Right lobe of liver (tissue), 4 donors: ENCODE measurements around the gene PHETA2.

Source experiments
- POLR2A ChIP-seq: fragments of 450-650 bp; IDR thresholded peaks from one replicate; pipeline ENCODE4 v1.6.1; 2017; ENCODE audit warnings: antibody characterized with exemption, mild to moderate bottlenecking
- TF ChIP-seq, protein P1 (sequence below), 4 donors: fragments of 200-600 bp in 3 of 4; fragments of 450-650 bp in 1 of 4; IDR thresholded peaks; one replicate each; pipeline versions ENCODE4 v1.5.1 to v1.8.0; 2016 to 2022; ENCODE audit warnings: antibody characterized with exemption in 4 of 4, mild to moderate bottlenecking in 2 of 4
- donor health status: DM: no; HTN: no; CAD: no.
- donor health status: DM: no; HTN: no; CAD: no.
- donor health status: DM: no; HTN: yes; CAD: no.

DNA sequence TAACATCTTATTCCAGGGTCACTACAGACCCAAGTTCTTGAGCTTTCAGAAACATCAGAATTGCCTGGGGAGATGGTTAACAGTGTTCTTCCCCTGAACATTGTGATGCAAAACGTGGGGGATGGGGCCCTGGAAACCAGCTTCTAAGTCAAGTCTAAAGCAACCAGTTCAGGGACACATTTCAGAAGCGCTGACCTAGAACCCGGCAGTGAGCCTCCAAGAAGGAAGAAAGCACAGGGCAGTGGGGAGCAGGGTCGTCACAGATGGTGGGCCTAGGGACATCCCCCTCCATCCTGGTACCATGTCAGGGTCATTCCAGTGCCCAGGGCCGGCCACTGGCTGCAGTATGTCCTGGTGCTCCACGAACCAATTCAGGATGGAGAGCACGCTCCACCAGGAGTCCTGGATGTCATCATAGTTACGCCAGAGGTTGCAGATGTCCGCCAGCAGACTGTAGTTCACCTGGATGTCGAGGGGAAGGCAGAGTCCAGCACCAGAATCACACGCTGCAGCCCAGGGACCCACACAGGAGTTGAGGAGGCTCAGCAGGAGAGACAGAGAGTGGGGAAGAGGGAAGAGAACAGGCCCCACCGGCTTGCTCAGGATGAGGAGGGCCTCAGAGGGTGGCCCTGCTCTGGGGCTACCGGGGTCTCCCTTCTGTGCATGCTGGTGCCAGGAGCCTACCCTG is 8.5 kb upstream of the PHETA2 start:
- TF ChIP-seq, protein P1, sequence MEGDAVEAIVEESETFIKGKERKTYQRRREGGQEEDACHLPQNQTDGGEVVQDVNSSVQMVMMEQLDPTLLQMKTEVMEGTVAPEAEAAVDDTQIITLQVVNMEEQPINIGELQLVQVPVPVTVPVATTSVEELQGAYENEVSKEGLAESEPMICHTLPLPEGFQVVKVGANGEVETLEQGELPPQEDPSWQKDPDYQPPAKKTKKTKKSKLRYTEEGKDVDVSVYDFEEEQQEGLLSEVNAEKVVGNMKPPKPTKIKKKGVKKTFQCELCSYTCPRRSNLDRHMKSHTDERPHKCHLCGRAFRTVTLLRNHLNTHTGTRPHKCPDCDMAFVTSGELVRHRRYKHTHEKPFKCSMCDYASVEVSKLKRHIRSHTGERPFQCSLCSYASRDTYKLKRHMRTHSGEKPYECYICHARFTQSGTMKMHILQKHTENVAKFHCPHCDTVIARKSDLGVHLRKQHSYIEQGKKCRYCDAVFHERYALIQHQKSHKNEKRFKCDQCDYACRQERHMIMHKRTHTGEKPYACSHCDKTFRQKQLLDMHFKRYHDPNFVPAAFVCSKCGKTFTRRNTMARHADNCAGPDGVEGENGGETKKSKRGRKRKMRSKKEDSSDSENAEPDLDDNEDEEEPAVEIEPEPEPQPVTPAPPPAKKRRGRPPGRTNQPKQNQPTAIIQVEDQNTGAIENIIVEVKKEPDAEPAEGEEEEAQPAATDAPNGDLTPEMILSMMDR (IDR thresholded peaks at IDR 0.05): no peak
- TF ChIP-seq POLR2A: no peak
